HepG2 (cell line): ENCODE results near the gene SELENOV.

Experiments
- FOSL1 ChIP-seq: sonication (generic); formaldehyde crosslinking; IDR thresholded peaks from 2 replicates; pipeline ENCODE4 v1.9.0; 2021; ENCODE audit warnings: missing genetic modification reagents, borderline replicate concordance
- POLR2AphosphoS5 ChIP-seq: IDR thresholded peaks from 2 replicates; pipeline ENCODE4 v1.6.1; 2012; ENCODE audit warnings: low read depth, low read length
- TCF12 ChIP-seq, 2 experiments: fragments of 450-650 bp in 1 of 2; sonication (generic) in 1 of 2; formaldehyde crosslinking in 1 of 2; IDR thresholded peaks; 2 replicates each; pipeline versions ENCODE4 v1.6.1 to v1.8.0; 2017 to 2022; ENCODE audit warnings: antibody characterized with exemption in 1 of 2, mild to moderate bottlenecking in 1 of 2, missing genetic modification reagents in 1 of 2, moderate library complexity in 1 of 2
- ZNF143 ChIP-seq: sonication (generic); formaldehyde crosslinking; IDR thresholded peaks from 2 replicates; pipeline ENCODE4 v1.4.0; 2020; ENCODE audit warnings: missing genetic modification reagents
- ZNF205 ChIP-seq: IDR thresholded peaks from 2 replicates; pipeline ENCODE4 v1.6.1; 2018; ENCODE audit warnings: missing biosample characterization, missing genetic modification reagents
- ZNF577 ChIP-seq: sonication (generic); formaldehyde crosslinking; IDR thresholded peaks from 2 replicates; pipeline ENCODE4 v1.4.0; 2020; ENCODE audit warnings: mild to moderate bottlenecking, low read depth, missing genetic modification reagents, borderline replicate concordance
- TF ChIP-seq, protein P1 (sequence below): IDR thresholded peaks from 2 replicates; pipeline ENCODE4 v1.6.1; 2016
- TF ChIP-seq, protein P2 (sequence below): sonication (generic); formaldehyde crosslinking; IDR thresholded peaks from 2 replicates; pipeline ENCODE4 v1.8.1; 2023; ENCODE audit warnings: mild to moderate bottlenecking, missing genetic modification reagents, borderline replicate concordance
- TF ChIP-seq, protein P3 (sequence below): sonication (generic); formaldehyde crosslinking; IDR thresholded peaks from 2 replicates; pipeline ENCODE4 v1.4.0; 2020; ENCODE audit warnings: missing genetic modification reagents
- TF ChIP-seq, protein P4 (sequence below): sonication (generic); formaldehyde crosslinking; IDR thresholded peaks from 2 replicates; pipeline ENCODE4 v1.8.0; 2022; ENCODE audit warnings: low read depth, missing genetic modification reagents

DNA sequence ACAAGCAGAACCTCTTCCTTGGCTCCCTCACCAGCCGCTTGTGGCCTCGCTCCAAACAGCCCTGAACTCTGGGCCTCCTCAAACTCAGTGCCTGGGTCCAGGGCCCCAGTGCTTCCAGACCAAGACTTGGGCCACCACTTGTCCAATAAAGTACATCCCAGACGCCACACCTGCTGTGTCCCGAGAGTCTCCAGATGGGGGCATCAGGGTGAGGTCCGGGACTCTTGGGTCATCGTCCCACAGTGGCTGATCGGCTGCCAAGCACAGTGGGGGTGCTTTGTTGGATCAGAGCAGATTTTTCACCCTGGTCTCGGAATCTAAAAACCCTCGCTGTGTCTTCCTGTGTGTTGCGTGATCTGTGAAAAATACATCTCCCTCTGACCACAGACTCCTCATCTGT is 25.2 kb upstream of the SELENOV start:
- no peak for TF ChIP-seq ZNF143 (CRISPR knock-in tag)
- TF ChIP-seq, protein P1, sequence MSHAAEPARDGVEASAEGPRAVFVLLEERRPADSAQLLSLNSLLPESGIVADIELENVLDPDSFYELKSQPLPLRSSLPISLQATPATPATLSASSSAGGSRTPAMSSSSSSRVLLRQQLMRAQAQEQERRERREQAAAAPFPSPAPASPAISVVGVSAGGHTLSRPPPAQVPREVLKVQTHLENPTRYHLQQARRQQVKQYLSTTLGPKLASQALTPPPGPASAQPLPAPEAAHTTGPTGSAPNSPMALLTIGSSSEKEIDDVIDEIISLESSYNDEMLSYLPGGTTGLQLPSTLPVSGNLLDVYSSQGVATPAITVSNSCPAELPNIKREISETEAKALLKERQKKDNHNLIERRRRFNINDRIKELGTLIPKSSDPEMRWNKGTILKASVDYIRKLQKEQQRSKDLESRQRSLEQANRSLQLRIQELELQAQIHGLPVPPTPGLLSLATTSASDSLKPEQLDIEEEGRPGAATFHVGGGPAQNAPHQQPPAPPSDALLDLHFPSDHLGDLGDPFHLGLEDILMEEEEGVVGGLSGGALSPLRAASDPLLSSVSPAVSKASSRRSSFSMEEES (CRISPR knock-in tag), result no peak
- TF ChIP-seq, protein P2, sequence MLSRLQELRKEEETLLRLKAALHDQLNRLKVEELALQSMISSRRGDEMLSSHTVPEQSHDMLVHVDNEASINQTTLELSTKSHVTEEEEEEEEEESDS (CRISPR knock-in tag), result no peak
- TF ChIP-seq ZNF577 (CRISPR knock-in tag), result no peak
- TF ChIP-seq TCF12 (IDR thresholded peaks at IDR 0.05), result no peak
- no peak for TF ChIP-seq TCF12 (CRISPR knock-in tag; IDR thresholded peaks at IDR 0.05)
- TF ChIP-seq, protein P3, sequence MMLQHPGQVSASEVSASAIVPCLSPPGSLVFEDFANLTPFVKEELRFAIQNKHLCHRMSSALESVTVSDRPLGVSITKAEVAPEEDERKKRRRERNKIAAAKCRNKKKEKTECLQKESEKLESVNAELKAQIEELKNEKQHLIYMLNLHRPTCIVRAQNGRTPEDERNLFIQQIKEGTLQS (CRISPR knock-in tag), result no peak
- no peak for TF ChIP-seq ZNF205
- TF ChIP-seq FOSL1 (CRISPR knock-in tag), result no peak
- TF ChIP-seq, protein P4, sequence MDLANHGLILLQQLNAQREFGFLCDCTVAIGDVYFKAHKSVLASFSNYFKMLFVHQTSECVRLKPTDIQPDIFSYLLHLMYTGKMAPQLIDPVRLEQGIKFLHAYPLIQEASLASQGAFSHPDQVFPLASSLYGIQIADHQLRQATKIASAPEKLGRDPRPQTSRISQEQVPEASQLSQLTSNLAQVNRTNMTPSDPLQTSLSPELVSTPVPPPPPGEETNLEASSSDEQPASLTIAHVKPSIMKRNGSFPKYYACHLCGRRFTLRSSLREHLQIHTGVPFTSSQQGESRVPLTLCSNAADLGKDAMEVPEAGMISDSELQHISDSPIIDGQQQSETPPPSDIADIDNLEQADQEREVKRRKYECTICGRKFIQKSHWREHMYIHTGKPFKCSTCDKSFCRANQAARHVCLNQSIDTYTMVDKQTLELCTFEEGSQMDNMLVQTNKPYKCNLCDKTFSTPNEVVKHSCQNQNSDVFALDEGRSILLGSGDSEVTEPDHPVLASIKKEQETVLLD (CRISPR knock-in tag), result no peak
- TF ChIP-seq POLR2AphosphoS5, result no peak
